ENCODE results near the gene CD151. TPM values are rescaled to one million over a fixed set of nuclear protein-coding genes. Genes with fewer than 3 reads are reported as not detected.
A peak's percentile ranks its signal among the peaks of the same experiment; 100 is the strongest.

Gene CD151
- total RNA-seq, 1 experiment from 2014 or later, result 115 TPM

DNA sequence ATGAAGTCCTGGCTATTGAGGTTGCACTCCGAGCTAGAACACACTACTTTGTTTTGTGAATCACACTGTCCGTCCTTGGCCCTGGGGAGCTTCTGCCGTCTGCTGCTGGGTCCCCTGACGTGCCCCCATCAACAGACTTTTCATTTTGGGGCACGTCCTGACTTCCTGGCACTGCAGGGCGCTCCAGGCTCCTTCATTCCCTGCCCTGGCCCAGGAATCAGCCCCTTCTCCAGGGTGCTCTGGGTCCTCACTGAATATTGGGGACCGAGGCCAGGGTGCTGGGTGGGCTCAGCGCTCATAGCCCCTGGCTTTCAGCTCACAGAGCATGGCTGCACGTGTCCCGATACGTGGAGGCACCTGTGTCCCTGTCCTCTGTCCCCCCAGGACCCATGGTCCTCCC, 32.1 kb downstream of the CD151 start:
- DNase-seq (ENCODE audit: low spot score), result no peak

DNA sequence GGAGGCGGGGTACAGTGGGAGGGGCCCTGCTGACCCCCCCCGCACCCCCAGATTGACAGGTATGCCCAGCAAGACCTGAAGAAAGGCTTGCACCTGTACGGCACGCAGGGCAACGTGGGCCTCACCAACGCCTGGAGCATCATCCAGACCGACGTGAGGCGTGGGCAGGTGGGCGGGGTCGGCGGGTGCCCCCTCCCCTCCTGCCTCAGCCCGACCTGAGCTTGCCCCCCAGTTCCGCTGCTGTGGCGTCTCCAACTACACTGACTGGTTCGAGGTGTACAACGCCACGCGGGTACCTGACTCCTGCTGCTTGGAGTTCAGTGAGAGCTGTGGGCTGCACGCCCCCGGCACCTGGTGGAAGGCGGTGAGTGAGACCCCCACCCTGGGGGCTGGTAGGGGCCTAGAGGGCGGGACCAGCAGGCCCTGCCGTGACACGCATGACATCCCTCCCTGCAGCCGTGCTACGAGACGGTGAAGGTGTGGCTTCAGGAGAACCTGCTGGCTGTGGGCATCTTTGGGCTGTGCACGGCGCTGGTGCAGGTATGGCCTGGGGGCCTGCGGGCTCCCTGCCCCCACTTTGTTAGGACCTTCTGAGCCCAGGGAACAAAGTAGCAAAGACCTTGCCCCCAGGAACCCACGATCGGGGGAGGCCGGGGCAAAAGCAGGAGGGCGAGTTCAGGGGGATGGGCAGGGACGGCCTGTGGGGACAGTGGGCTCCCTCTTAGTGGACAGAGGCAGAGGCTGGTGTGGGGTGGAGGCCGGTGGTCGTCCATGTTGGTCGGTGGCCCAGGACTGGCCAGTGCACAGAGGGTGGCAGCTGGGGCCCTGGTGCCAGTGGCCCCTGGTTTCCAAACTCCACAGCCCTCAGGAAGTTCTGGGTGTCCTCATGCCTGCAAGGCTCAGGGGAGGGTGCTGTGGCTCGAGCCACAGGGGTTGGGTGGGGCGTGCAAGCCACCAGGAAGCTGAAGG, 33.0 kb downstream of the CD151 start:
- H3K9me3 Mint-ChIP-seq, result no peaks in the 10 kb centered on the region
- TF ChIP-seq, protein P1, sequence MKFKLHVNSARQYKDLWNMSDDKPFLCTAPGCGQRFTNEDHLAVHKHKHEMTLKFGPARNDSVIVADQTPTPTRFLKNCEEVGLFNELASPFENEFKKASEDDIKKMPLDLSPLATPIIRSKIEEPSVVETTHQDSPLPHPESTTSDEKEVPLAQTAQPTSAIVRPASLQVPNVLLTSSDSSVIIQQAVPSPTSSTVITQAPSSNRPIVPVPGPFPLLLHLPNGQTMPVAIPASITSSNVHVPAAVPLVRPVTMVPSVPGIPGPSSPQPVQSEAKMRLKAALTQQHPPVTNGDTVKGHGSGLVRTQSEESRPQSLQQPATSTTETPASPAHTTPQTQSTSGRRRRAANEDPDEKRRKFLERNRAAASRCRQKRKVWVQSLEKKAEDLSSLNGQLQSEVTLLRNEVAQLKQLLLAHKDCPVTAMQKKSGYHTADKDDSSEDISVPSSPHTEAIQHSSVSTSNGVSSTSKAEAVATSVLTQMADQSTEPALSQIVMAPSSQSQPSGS (CRISPR knock-in tag; IDR thresholded peaks at IDR 0.05; ENCODE audit: borderline replicate concordance, low read depth), result no peak
- TF ChIP-seq, protein P2, sequence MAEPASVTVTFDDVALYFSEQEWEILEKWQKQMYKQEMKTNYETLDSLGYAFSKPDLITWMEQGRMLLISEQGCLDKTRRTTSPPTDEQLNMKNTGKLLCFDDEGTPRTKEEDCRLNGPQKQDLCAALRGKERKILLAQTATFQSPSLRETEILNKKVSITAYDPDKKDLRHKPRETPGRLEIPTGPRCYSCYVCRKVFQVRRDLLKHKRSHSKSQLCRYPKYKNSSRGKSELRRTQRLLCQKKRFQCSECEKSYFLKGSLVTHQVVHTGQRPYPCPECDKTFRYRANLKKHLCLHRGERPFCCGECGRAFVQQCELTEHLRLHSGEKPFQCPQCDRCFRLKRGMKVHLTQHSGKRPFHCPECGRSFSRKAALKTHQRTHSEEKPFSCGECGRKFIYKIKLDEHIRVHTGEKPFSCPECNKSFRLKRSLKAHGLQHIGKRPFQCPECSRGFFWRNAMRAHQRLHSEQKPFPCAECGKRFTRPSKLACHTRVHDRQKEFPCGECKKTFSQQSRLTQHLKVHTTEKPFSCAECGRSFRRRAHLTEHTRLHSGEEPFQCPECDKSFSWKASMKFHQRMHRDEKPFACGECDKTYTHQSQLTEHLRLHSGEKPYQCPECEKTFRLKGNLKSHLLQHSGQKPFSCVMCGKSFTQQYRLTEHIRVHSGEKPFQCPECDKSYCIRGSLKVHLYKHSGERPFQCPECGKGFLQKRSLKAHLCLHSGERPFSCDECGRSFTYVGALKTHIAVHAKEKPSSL (CRISPR knock-in tag; conservative IDR thresholded peaks at IDR 0.05), result no peak
- no peak for TF ChIP-seq MXD4 (CRISPR knock-in tag; IDR thresholded peaks at IDR 0.05; ENCODE audit: borderline replicate concordance)
- TF ChIP-seq, protein P3, sequence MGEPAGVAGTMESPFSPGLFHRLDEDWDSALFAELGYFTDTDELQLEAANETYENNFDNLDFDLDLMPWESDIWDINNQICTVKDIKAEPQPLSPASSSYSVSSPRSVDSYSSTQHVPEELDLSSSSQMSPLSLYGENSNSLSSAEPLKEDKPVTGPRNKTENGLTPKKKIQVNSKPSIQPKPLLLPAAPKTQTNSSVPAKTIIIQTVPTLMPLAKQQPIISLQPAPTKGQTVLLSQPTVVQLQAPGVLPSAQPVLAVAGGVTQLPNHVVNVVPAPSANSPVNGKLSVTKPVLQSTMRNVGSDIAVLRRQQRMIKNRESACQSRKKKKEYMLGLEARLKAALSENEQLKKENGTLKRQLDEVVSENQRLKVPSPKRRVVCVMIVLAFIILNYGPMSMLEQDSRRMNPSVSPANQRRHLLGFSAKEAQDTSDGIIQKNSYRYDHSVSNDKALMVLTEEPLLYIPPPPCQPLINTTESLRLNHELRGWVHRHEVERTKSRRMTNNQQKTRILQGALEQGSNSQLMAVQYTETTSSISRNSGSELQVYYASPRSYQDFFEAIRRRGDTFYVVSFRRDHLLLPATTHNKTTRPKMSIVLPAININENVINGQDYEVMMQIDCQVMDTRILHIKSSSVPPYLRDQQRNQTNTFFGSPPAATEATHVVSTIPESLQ (CRISPR knock-in tag; IDR thresholded peaks at IDR 0.05), result no peak
- TF ChIP-seq FOXJ3 (CRISPR knock-in tag; IDR thresholded peaks at IDR 0.05; ENCODE audit: borderline replicate concordance), result no peak
- TF ChIP-seq, protein P4, sequence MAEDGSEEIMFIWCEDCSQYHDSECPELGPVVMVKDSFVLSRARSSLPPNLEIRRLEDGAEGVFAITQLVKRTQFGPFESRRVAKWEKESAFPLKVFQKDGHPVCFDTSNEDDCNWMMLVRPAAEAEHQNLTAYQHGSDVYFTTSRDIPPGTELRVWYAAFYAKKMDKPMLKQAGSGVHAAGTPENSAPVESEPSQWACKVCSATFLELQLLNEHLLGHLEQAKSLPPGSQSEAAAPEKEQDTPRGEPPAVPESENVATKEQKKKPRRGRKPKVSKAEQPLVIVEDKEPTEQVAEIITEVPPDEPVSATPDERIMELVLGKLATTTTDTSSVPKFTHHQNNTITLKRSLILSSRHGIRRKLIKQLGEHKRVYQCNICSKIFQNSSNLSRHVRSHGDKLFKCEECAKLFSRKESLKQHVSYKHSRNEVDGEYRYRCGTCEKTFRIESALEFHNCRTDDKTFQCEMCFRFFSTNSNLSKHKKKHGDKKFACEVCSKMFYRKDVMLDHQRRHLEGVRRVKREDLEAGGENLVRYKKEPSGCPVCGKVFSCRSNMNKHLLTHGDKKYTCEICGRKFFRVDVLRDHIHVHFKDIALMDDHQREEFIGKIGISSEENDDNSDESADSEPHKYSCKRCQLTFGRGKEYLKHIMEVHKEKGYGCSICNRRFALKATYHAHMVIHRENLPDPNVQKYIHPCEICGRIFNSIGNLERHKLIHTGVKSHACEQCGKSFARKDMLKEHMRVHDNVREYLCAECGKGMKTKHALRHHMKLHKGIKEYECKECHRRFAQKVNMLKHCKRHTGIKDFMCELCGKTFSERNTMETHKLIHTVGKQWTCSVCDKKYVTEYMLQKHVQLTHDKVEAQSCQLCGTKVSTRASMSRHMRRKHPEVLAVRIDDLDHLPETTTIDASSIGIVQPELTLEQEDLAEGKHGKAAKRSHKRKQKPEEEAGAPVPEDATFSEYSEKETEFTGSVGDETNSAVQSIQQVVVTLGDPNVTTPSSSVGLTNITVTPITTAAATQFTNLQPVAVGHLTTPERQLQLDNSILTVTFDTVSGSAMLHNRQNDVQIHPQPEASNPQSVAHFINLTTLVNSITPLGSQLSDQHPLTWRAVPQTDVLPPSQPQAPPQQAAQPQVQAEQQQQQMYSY (CRISPR knock-in tag; IDR thresholded peaks at IDR 0.05), result no peak
- TF ChIP-seq JAZF1 (CRISPR knock-in tag; IDR thresholded peaks at IDR 0.05), result no peak
- H3K36me3 Mint-ChIP-seq, result no peaks in the 10 kb centered on the region
- ChIA-PET CTCF (no interaction called here), POLR2A (interaction anchor here (0.7 kb wide), 1 partner anchor 22 kb away, joined by 7 read pairs; no protein-coding TSS in a partner anchor)
- ATAC-seq, result no peak
- H3K27ac Mint-ChIP-seq, result no peak overlapping the region
- H3K4me1 Mint-ChIP-seq, result peaks cover 26% of the 10 kb centered on the region
- no peak overlapping the region for H3K4me3 Mint-ChIP-seq
- H3K27me3 Mint-ChIP-seq (ENCODE audit: low read depth), result no peaks in the 10 kb centered on the region
- no peak for DNase-seq (ENCODE audit: low spot score)

More for the DNA sequence above, 32.1 kb downstream of the CD151 start:
- TF ChIP-seq ZNF317 (CRISPR knock-in tag; IDR thresholded peaks at IDR 0.05; ENCODE audit: borderline replicate concordance, low read depth) (no peak), RELA (CRISPR knock-in tag; IDR thresholded peaks at IDR 0.05; ENCODE audit: borderline replicate concordance) (no peak), NFE2L1 (CRISPR knock-in tag; IDR thresholded peaks at IDR 0.05) (no peak)
- TF ChIP-seq, protein P5, sequence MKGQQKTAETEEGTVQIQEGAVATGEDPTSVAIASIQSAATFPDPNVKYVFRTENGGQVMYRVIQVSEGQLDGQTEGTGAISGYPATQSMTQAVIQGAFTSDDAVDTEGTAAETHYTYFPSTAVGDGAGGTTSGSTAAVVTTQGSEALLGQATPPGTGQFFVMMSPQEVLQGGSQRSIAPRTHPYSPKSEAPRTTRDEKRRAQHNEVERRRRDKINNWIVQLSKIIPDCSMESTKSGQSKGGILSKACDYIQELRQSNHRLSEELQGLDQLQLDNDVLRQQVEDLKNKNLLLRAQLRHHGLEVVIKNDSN (CRISPR knock-in tag; IDR thresholded peaks at IDR 0.05), result no peak
- TF ChIP-seq, protein P6, sequence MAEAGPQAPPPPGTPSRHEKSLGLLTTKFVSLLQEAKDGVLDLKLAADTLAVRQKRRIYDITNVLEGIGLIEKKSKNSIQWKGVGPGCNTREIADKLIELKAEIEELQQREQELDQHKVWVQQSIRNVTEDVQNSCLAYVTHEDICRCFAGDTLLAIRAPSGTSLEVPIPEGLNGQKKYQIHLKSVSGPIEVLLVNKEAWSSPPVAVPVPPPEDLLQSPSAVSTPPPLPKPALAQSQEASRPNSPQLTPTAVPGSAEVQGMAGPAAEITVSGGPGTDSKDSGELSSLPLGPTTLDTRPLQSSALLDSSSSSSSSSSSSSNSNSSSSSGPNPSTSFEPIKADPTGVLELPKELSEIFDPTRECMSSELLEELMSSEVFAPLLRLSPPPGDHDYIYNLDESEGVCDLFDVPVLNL (CRISPR knock-in tag; IDR thresholded peaks at IDR 0.05; ENCODE audit: borderline replicate concordance, low read depth), result no peak
- Mint-ChIP-seq H3K9me3 (no peaks in the 10 kb centered on the region), H3K27ac (0 out of 2 replicates have a peak overlapping the region, but pooled peaks have one; percentile 8), H3K27me3 (ENCODE audit: low read depth) (peaks cover 2% of the 10 kb centered on the region; the same call in 1 of the 2 replicates), H3K4me3 (no peak overlapping the region), H3K4me1 (peaks cover 26% of the 10 kb centered on the region), H3K36me3 (no peaks in the 10 kb centered on the region)
- no peak for ATAC-seq
- POLR2A ChIA-PET, result interaction anchor here (0.7 kb wide), 1 partner anchor 22 kb away, joined by 7 read pairs; no protein-coding TSS in a partner anchor
- CTCF ChIA-PET, result interaction anchor here (0.6 kb wide), 1 partner anchor 29 kb away, joined by 3 read pairs; no protein-coding TSS in a partner anchor

All from WTC11 (cell line).